Measurements from ENCODE around the gene KRTAP20-3.

The KRTAP20-3 gene

DNA sequence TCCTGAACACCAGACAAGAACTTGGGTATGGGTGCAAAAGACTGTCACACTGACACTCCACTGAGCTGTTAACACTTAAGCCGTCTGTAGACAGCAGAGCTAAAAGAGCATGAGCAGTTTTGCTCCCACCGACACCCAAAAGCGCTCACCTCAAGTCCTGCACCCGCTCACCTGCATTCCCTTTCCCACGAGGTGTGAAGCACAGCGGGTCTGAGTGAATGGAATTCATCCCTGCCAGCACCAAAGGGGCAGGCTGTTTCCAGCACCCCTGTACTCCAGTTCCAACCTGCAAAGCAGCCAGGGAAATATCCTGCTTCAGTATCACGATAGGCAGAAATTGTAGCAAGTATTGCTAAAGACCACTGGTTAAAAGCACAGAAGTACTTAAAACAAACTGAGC lies 47.2 kb downstream of the KRTAP20-3 start:
- no peak for DNase-seq

Data from NCI-H1694 (cell line).